ENCODE measurements around the gene CDH8. TPM values are rescaled to one million over a fixed set of nuclear protein-coding genes. Genes with fewer than 3 reads are reported as not detected.

CDH8 gene
- total and polyA plus RNA-seq, 4 donors: 0.09 TPM; not detected in 3

DNA sequence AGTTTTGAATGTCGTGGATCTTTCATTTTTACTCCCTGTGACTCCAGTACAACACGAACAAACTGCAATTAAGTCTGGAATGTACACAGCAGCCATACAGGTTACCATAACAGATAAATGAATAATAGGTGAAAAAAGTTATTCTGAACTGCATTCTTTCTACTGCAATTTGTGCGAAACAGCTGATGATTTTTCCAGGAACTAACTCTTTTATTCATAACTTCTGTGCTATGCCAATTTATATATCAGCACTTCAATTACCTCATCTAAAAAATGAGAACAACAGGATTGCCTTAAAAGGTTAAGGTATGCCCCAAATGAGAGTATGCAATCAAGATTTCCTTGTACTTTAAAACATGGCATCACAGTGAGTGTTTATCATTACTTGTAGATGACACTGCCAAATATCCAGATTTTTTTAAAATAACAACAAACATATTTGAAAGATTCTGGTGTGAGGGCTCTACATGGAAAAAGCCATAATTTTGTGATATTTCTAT, 238.9 kb downstream of the CDH8 start:
- TF ChIP-seq GABPA (IDR thresholded peaks at IDR 0.05 in 1 of 2, conservative IDR thresholded peaks at IDR 0.05 in 1 of 2) (no peak), EGR1 (IDR thresholded peaks at IDR 0.05; ENCODE audit: low read depth in 2 of 2) (no peak), SP1 (IDR thresholded peaks at IDR 0.05) (no peak), JUND (IDR thresholded peaks at IDR 0.05) (no peak), RAD21 (IDR thresholded peaks at IDR 0.05) (no peak), YY1 (IDR thresholded peaks at IDR 0.05) (no peak), RXRA (IDR thresholded peaks at IDR 0.05) (no peak), FOXA1 (IDR thresholded peaks at IDR 0.05) (no peak), NR2F2 (IDR thresholded peaks at IDR 0.05) (no peak), HNF4A (conservative IDR thresholded peaks at IDR 0.05) (no peak), TAF1 (conservative IDR thresholded peaks at IDR 0.05) (no peak), HNF4G (IDR thresholded peaks at IDR 0.05) (no peak), FOXA2 (IDR thresholded peaks at IDR 0.05) (no peak)
- TF ChIP-seq, protein P1, sequence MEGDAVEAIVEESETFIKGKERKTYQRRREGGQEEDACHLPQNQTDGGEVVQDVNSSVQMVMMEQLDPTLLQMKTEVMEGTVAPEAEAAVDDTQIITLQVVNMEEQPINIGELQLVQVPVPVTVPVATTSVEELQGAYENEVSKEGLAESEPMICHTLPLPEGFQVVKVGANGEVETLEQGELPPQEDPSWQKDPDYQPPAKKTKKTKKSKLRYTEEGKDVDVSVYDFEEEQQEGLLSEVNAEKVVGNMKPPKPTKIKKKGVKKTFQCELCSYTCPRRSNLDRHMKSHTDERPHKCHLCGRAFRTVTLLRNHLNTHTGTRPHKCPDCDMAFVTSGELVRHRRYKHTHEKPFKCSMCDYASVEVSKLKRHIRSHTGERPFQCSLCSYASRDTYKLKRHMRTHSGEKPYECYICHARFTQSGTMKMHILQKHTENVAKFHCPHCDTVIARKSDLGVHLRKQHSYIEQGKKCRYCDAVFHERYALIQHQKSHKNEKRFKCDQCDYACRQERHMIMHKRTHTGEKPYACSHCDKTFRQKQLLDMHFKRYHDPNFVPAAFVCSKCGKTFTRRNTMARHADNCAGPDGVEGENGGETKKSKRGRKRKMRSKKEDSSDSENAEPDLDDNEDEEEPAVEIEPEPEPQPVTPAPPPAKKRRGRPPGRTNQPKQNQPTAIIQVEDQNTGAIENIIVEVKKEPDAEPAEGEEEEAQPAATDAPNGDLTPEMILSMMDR (IDR thresholded peaks at IDR 0.05; ENCODE audit: low read depth, low read length, missing input control): no peak
- TF ChIP-seq, protein P2, sequence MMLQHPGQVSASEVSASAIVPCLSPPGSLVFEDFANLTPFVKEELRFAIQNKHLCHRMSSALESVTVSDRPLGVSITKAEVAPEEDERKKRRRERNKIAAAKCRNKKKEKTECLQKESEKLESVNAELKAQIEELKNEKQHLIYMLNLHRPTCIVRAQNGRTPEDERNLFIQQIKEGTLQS (IDR thresholded peaks at IDR 0.05): no peak
- TF ChIP-seq, protein P3, sequence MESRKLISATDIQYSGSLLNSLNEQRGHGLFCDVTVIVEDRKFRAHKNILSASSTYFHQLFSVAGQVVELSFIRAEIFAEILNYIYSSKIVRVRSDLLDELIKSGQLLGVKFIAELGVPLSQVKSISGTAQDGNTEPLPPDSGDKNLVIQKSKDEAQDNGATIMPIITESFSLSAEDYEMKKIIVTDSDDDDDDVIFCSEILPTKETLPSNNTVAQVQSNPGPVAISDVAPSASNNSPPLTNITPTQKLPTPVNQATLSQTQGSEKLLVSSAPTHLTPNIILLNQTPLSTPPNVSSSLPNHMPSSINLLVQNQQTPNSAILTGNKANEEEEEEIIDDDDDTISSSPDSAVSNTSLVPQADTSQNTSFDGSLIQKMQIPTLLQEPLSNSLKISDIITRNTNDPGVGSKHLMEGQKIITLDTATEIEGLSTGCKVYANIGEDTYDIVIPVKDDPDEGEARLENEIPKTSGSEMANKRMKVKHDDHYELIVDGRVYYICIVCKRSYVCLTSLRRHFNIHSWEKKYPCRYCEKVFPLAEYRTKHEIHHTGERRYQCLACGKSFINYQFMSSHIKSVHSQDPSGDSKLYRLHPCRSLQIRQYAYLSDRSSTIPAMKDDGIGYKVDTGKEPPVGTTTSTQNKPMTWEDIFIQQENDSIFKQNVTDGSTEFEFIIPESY (IDR thresholded peaks at IDR 0.05): no peak
- TF ChIP-seq, protein P4, sequence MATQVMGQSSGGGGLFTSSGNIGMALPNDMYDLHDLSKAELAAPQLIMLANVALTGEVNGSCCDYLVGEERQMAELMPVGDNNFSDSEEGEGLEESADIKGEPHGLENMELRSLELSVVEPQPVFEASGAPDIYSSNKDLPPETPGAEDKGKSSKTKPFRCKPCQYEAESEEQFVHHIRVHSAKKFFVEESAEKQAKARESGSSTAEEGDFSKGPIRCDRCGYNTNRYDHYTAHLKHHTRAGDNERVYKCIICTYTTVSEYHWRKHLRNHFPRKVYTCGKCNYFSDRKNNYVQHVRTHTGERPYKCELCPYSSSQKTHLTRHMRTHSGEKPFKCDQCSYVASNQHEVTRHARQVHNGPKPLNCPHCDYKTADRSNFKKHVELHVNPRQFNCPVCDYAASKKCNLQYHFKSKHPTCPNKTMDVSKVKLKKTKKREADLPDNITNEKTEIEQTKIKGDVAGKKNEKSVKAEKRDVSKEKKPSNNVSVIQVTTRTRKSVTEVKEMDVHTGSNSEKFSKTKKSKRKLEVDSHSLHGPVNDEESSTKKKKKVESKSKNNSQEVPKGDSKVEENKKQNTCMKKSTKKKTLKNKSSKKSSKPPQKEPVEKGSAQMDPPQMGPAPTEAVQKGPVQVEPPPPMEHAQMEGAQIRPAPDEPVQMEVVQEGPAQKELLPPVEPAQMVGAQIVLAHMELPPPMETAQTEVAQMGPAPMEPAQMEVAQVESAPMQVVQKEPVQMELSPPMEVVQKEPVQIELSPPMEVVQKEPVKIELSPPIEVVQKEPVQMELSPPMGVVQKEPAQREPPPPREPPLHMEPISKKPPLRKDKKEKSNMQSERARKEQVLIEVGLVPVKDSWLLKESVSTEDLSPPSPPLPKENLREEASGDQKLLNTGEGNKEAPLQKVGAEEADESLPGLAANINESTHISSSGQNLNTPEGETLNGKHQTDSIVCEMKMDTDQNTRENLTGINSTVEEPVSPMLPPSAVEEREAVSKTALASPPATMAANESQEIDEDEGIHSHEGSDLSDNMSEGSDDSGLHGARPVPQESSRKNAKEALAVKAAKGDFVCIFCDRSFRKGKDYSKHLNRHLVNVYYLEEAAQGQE (IDR thresholded peaks at IDR 0.05): no peak
- TF ChIP-seq, protein P5, sequence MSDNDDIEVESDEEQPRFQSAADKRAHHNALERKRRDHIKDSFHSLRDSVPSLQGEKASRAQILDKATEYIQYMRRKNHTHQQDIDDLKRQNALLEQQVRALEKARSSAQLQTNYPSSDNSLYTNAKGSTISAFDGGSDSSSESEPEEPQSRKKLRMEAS (IDR thresholded peaks at IDR 0.05): no peak
- no peaks in the 10 kb centered on the region for H3K36me3 ChIP-seq (ENCODE audit: control insufficient read depth in 4 of 4, insufficient read depth in 3 of 4, low read depth in 1 of 4, low read length in 3 of 4)
- H3K27ac ChIP-seq (ENCODE audit: low read depth in 1 of 2, low read length in 2 of 2): no peak overlapping the region
- no peaks in the 10 kb centered on the region for H3K4me1 ChIP-seq (ENCODE audit: control insufficient read depth in 4 of 4, insufficient read depth in 4 of 4, low read length in 3 of 4)
- H3K9ac ChIP-seq (ENCODE audit: low read depth in 1 of 2, low read length in 2 of 2): no peak overlapping the region
- no peaks in the 10 kb centered on the region for H3K27me3 ChIP-seq (ENCODE audit: control insufficient read depth in 4 of 4, insufficient read depth in 4 of 4, low read length in 3 of 4)
- 61% methylated on average over 3 of the region's 3 CpGs for WGBS
- DNase-seq (ENCODE audit: low spot score): no peak
- peaks cover 0 to 2% (median 0%) of the 10 kb centered on the region in 4 donors for H3K9me3 ChIP-seq (ENCODE audit: control insufficient read depth in 4 of 4, low read length in 3 of 4)
- H3K4me3 ChIP-seq (ENCODE audit: low read depth in 1 of 3, low read length in 3 of 3): no peak overlapping the region
